ENCODE data around the gene UQCR11.

GRCh38 chr19:1567848-1568227, 37.4 kb downstream of the UQCR11 start:
- TF ChIP-seq EZH2phosphoT487 (IDR thresholded peaks at IDR 0.05; ENCODE audit: insufficient read depth, low read depth) (no peak), EZH2 (IDR thresholded peaks at IDR 0.05; ENCODE audit: insufficient read depth, poor library complexity, severe bottlenecking) (no peak)
